Measurements from ENCODE around the gene ADIPOR1. TPM values are rescaled to one million over a fixed set of nuclear protein-coding genes. Genes with fewer than 3 reads are reported as not detected.
"Not testable (repeated sequence)": the region's sequence is repeated elsewhere in the genome, so short reads cannot be mapped to it uniquely, and the experiment has no call there.

ADIPOR1 gene, protein sequence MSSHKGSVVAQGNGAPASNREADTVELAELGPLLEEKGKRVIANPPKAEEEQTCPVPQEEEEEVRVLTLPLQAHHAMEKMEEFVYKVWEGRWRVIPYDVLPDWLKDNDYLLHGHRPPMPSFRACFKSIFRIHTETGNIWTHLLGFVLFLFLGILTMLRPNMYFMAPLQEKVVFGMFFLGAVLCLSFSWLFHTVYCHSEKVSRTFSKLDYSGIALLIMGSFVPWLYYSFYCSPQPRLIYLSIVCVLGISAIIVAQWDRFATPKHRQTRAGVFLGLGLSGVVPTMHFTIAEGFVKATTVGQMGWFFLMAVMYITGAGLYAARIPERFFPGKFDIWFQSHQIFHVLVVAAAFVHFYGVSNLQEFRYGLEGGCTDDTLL
- 72.3 and 77.0 TPM in 2 replicates for total RNA-seq
- long read RNA-seq, transcript ADIPOR1-201 (8 exons, 2,177 nt), result major isoform, 154 of 191 reads
- long read RNA-seq, partial matches to known transcripts, result 25 of 191 reads
- long read RNA-seq, other reads (novel, unspliced or antisense), result 11 of 191 reads

DNA sequence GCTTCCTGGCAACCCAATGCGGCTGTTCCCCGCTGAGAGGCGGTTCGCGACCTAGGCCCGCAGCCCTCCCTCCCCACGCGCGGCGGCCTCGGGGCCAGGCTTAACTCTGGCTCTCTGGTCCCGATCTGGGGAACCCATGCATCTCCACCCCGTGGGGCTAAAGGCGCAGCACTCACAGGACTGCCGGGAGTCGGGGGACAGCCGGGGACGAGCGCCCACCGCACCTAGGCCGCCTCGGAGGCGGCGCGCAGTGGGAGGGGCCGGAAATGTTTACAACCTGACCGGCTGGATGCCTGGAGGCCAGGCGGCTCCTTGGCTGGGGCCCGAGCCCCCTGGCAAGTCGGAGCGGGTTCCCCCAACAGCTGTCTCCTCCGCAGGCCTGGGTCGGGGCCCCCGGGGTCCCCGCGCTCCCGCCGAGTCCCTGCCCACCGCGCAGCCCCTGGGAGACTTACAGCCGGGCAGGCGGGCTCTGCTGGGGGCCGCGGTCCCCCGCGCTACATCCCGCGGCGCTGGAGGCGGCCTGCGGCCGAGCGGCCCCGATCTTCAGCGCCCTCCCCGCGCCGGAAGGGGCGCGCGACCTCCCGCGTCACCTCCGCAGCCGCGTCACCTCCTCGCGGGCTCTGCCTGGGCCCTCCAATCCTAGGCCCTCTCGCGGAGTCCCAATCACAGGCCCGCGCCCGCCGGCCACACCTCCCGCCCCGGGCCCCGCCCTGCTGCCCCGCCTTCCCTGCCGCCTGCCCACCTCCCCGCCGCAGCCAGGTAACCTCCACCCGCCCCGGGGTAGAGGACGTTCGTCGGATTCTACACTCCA lies at the start of gene ADIPOR1:
ADIPOR1 (minus strand) TSS at position 580 of the 811 bp plus-strand sequence. CDS start 7,242 bp downstream, outside the sequence.
- H3K4me3 Mint-ChIP-seq (ENCODE audit: unreplicated experiment), result peak within 1 kb of the TSS; percentile 84
- TF ChIP-seq, protein P1, sequence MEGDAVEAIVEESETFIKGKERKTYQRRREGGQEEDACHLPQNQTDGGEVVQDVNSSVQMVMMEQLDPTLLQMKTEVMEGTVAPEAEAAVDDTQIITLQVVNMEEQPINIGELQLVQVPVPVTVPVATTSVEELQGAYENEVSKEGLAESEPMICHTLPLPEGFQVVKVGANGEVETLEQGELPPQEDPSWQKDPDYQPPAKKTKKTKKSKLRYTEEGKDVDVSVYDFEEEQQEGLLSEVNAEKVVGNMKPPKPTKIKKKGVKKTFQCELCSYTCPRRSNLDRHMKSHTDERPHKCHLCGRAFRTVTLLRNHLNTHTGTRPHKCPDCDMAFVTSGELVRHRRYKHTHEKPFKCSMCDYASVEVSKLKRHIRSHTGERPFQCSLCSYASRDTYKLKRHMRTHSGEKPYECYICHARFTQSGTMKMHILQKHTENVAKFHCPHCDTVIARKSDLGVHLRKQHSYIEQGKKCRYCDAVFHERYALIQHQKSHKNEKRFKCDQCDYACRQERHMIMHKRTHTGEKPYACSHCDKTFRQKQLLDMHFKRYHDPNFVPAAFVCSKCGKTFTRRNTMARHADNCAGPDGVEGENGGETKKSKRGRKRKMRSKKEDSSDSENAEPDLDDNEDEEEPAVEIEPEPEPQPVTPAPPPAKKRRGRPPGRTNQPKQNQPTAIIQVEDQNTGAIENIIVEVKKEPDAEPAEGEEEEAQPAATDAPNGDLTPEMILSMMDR (IDR thresholded peaks at IDR 0.05), result no peak
- peak; percentile 94 for DNase-seq (ENCODE audit: extremely low spot score, unreplicated experiment)
- peaks cover 22% of the 10 kb centered on the region for H3K4me1 Mint-ChIP-seq (ENCODE audit: unreplicated experiment)
- H3K27ac Mint-ChIP-seq (ENCODE audit: unreplicated experiment), result peak within 1 kb of the TSS; percentile 64
- H3K9me3 Mint-ChIP-seq (ENCODE audit: unreplicated experiment), result no peaks in the 10 kb centered on the region
- H3K36me3 Mint-ChIP-seq (ENCODE audit: unreplicated experiment), result no peaks in the 10 kb centered on the region
- H3K27me3 Mint-ChIP-seq (ENCODE audit: unreplicated experiment), result no peaks in the 10 kb centered on the region

DNA sequence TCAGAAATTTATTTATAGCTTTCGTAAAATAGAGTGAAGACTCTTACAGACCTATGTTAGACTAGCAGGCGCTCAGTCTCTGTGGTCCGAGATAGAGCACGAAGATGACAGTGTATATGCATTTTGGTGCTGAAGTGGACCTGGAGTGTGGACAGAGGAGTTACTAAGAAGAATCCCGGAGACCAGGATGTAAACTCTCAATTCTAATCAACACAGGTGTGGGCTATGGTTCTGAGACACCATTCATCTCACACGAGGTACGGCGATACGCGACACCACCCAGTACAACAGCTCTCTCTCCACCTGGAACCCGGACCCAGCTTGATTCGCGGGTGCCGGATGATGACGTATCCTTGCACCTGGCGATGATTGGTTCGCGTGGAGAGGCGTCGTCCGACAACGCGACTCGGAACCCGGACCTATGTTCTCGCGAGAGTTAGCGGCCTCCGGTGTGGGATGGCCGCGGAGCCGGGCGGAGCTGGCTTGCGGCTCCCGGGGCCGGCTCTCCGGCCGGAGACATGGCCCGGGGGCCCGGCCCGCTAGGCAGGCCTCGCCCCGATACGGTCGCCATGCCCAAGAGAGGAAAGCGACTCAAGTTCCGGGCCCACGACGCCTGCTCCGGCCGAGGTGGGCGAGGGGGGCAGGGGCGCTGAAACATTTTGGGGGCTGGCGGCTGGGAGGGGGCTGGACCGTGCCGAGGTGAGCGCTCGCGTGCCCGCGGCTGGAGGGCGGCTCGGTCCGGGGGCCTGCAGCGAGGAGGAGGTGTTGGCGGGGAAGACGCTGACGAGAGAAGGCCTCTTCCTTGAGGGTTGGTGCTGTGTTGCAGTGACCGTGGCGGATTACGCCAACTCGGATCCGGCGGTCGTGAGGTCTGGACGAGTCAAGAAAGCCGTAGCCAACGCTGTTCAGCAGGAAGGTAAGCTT lies 49.1 kb upstream of the ADIPOR1 start, which contains the start of gene TMEM183A:
TMEM183A (plus strand) TSS at position 427 of the 924 bp plus-strand sequence; CDS start at position 519, 92 bp downstream.
- DNase-seq (ENCODE audit: extremely low spot score, unreplicated experiment), result peak; percentile 98
- H3K36me3 Mint-ChIP-seq (ENCODE audit: unreplicated experiment), result peaks cover 25% of the 10 kb centered on the region
- peaks cover 22% of the 10 kb centered on the region for H3K4me1 Mint-ChIP-seq (ENCODE audit: unreplicated experiment)
- H3K9me3 Mint-ChIP-seq (ENCODE audit: unreplicated experiment), result no peaks in the 10 kb centered on the region
- H3K27me3 Mint-ChIP-seq (ENCODE audit: unreplicated experiment), result peaks cover 4% of the 10 kb centered on the region
- TF ChIP-seq, protein P1 (IDR thresholded peaks at IDR 0.05), result no peak
- H3K27ac Mint-ChIP-seq (ENCODE audit: unreplicated experiment), result peak within 1 kb of the TSS; percentile 92
- H3K4me3 Mint-ChIP-seq (ENCODE audit: unreplicated experiment), result peak within 1 kb of the TSS; percentile 89

DNA sequence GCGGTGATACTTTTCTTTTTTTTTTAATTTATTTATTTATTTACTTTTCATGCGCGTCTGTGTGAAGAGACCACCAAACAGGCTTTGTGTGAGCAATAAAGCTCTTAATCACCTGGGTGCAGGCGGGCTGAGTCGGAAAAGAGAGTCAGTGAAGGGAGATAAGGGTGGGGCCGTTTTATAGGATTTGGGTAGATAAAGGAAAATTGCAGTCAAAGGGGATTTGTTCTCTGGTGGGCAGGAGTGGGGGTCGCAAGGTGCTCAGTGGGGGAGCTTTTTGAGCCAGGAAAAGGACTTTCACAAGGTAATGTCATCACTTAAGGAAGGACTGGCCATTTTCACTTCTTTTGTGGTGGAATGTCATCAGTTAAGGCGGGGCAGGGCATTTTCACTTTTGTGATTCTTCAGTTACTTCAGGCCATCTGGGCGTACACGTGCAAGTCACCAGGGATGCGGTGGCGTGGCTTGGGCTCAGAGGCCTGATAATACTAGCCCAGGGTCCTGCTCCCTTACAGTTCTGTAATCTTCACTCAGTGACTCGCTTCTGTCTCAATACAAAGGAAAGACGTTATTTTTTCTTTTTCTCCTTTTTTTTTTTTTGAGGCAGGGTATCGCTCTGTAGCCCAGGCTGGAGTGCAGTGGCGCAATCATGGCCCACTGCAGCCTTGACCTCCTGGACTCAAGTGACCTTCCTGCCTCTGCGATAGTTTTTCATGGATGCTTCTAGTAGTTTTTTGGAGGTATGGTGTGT lies 47.5 kb upstream of the ADIPOR1 start:
- not testable (repeated sequence) for H3K27me3 Mint-ChIP-seq (ENCODE audit: unreplicated experiment); H3K9me3 Mint-ChIP-seq (ENCODE audit: unreplicated experiment); DNase-seq (ENCODE audit: extremely low spot score, unreplicated experiment)
- peak overlapping the region; percentile 92 for H3K27ac Mint-ChIP-seq (ENCODE audit: unreplicated experiment)
- peaks cover 22% of the 10 kb centered on the region for H3K4me1 Mint-ChIP-seq (ENCODE audit: unreplicated experiment)
- H3K36me3 Mint-ChIP-seq (ENCODE audit: unreplicated experiment), result peaks cover 12% of the 10 kb centered on the region
- H3K4me3 Mint-ChIP-seq (ENCODE audit: unreplicated experiment), result peak overlapping the region; percentile 89

DNA sequence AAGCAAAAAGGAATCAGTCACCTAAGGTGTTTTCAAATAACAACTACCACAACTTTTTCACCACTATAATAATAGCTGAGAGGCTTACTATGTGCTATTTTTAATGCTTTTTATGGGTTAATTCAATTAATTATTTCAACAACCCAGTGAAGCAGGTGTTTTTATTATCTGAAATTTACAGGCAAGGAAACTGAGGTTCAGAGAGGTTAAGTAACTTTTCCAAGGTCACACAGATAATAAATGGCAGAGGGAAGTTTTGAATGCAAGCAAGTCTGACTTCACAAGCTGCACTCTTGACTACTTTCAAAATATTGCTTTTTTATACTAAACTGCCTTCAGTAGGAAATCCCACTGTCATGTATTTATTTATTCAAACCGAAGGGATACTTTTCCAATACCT lies 44.8 kb upstream of the ADIPOR1 start:
- Mint-ChIP-seq H3K27me3 (ENCODE audit: unreplicated experiment) (peaks cover 19% of the 10 kb centered on the region), H3K4me3 (ENCODE audit: unreplicated experiment) (no peak overlapping the region)

More for the DNA sequence above, 44.8 kb upstream of the ADIPOR1 start:
- Mint-ChIP-seq H3K4me1 (ENCODE audit: unreplicated experiment) (peaks cover 12% of the 10 kb centered on the region), H3K36me3 (ENCODE audit: unreplicated experiment) (no peaks in the 10 kb centered on the region), H3K27ac (ENCODE audit: unreplicated experiment) (no peak overlapping the region), H3K9me3 (ENCODE audit: unreplicated experiment) (no peaks in the 10 kb centered on the region)
- DNase-seq (ENCODE audit: extremely low spot score, unreplicated experiment), result no peak
- TF ChIP-seq, protein P1 (IDR thresholded peaks at IDR 0.05), result no peak

Measured in osteocyte (in vitro differentiated cells).